IgD-negative memory B cell (primary cell): Measurements from ENCODE around the gene TNRC6A. TPM values are rescaled to one million over a fixed set of nuclear protein-coding genes. Genes with fewer than 3 reads are reported as not detected.
A peak's percentile ranks its signal among the peaks of the same experiment; 100 is the strongest.

Experiments used
- H3K27ac Mint-ChIP-seq, 3 donors: one replicate each; pipeline ENCODE4 v1.8.0; 2020 to 2022; ENCODE audit warnings: mild to moderate bottlenecking in 3 of 3, mixed read lengths in 3 of 3, moderate library complexity in 1 of 3
- H3K27me3 Mint-ChIP-seq: one replicate; pipeline ENCODE4 v1.8.0; 2021; ENCODE audit warnings: mixed read lengths
- H3K36me3 Mint-ChIP-seq: one replicate; pipeline ENCODE4 v1.8.0; 2020; ENCODE audit warnings: mild to moderate bottlenecking, mixed read lengths
- H3K4me1 Mint-ChIP-seq, 3 donors: one replicate each; pipeline ENCODE4 v1.8.0; 2020 to 2022; ENCODE audit warnings: mixed read lengths in 3 of 3, mild to moderate bottlenecking in 1 of 3
- H3K4me3 Mint-ChIP-seq, 4 donors: one replicate each; pipeline ENCODE4 v1.8.0; 2020 to 2022; ENCODE audit warnings: mild to moderate bottlenecking in 4 of 4, mixed read lengths in 4 of 4, moderate library complexity in 3 of 4
- H3K9me3 Mint-ChIP-seq, 3 donors: one replicate each; pipeline ENCODE4 v1.8.0; 2020 to 2021; ENCODE audit warnings: mixed read lengths in 3 of 3, mild to moderate bottlenecking in 1 of 3
- polyA plus RNA-seq: library from polyadenylated mRNA; unstranded; fragments of 300-500 nt; fragmentation: Illumina TruSeq; gene quantifications from one replicate; pipeline ENCODE4 v1.2.3, GENCODE V29; 2021

The TNRC6A gene
- polyA plus RNA-seq, 1 donor from 2014 or later: 26.3 TPM

DNA sequence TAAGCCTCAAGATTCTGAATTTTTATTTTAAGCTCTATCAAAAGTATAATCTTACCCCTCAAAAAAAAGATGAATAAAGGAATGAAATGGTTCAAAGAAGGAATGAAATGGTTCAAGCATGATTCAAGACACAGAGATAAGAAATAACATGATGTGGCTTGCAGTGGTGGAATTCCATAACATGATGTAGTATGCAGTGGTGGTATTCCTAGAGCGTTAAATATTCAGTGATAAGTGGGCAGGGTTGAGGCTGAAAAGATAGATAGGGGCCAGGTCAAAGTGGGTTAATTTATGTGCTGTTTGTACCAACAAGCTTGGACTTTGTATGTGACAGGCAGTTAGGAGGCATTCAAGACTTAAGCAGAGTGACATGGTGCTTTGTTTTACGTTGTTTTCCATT, 29.6 kb downstream of the TNRC6A start:
- H3K4me1 Mint-ChIP-seq: peaks cover 12 to 21% (median 18%) of the 10 kb centered on the region in 3 donors
- no peaks in the 10 kb centered on the region for H3K9me3 Mint-ChIP-seq
- H3K27ac Mint-ChIP-seq: no peak overlapping the region
- H3K4me3 Mint-ChIP-seq: no peak overlapping the region
- H3K36me3 Mint-ChIP-seq: no peaks in the 10 kb centered on the region
- H3K27me3 Mint-ChIP-seq: no peaks in the 10 kb centered on the region

DNA sequence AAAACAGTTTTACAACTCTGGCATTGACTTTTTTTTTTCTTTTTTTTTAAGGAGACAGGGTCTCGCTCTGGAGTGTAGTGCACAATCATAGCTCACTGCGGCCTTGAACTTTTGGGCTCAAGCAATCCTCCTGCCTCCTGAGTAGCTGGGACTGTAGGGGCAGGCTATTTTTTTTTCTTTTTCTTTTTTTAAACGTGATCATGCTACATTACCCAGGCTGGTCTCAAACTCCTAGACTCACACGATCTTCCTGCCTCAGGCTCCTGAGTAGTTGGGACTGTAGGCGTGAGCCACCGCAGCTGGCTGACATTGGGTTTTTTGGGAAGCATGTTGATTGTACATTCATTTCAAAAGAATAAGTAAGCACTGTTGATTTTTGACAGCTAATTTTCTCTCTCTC, 32.1 kb downstream of the TNRC6A start:
- Mint-ChIP-seq H3K4me3 (no peak overlapping the region), H3K9me3 (no peaks in the 10 kb centered on the region), H3K36me3 (no peaks in the 10 kb centered on the region), H3K27ac (no peak overlapping the region), H3K4me1 (peaks cover 3 to 7% (median 3%) of the 10 kb centered on the region in 3 donors), H3K27me3 (no peaks in the 10 kb centered on the region)

DNA sequence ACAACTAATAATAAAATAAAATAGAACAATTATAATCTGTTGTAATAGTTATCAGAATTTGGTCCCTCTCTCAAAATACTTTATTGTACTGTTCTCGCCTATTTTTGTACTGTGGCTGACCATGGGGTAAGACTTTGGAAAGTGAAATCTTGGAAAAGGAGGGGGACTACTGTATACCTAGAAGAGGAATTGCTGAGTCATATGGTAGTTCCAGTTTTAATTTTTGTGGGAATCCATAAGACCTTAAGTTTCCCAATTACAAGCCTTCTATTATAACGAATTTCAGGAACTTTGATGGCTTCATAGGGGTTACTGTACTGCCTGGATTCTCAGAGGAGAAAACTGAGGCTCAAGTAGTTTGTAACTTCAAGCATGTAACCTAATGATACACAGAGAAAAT, 35.5 kb downstream of the TNRC6A start:
- Mint-ChIP-seq H3K36me3 (peaks cover 4% of the 10 kb centered on the region), H3K27ac (no peak overlapping the region), H3K4me3 (no peak overlapping the region), H3K9me3 (no peaks in the 10 kb centered on the region), H3K27me3 (no peaks in the 10 kb centered on the region), H3K4me1 (peaks cover 5 to 12% (median 7%) of the 10 kb centered on the region in 3 donors)

DNA sequence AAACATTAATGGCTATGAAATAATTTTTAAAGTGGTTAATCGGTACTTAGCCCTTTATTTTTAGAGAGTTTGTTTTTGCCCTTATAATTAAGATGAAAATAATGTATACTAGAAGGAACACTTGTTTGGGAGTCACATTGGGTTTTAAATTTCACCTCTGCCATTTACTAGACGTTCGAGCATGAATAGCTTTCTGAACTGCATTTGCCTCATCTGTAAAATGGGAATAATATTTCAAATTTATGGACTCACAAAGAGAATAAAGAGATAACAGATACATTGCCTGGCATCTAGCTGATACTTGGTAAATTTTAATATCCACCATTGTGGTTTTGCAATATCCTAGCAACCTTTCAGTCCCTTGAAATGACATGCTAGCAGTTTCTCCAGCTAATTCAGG, 36.6 kb downstream of the TNRC6A start:
- no peaks in the 10 kb centered on the region for H3K9me3 Mint-ChIP-seq

DNA sequence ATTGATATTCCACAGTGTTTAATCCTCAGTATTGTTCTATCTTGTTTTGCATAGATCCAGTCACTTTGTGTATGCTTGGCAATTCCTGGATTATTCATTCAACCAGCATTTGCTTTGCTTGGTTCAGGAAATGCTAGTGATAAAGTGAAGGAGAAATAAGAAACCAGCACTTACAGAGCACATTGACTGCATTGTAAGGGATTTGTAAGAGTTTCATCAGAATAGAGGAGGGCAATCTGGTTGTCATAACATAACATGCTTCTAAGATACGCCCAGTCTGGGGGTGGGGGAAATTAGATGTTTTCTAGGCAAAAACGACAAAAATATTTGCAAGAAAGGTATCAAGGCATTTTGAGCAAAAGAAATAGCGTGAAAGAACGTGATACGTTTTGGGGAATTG, 40.4 kb downstream of the TNRC6A start:
- no peaks in the 10 kb centered on the region for H3K27me3 Mint-ChIP-seq
- H3K4me3 Mint-ChIP-seq: peak overlapping the region in 1 of 4 donors; percentile 63
- peaks cover 8% of the 10 kb centered on the region for H3K36me3 Mint-ChIP-seq
- H3K27ac Mint-ChIP-seq: peak overlapping the region; percentile 5 to 49 (median 11)
- peaks cover 16 to 32% (median 19%) of the 10 kb centered on the region in 3 donors for H3K4me1 Mint-ChIP-seq
- no peaks in the 10 kb centered on the region for H3K9me3 Mint-ChIP-seq

More for the DNA sequence above, 36.6 kb downstream of the TNRC6A start:
- Mint-ChIP-seq H3K36me3 (peaks cover 4% of the 10 kb centered on the region), H3K4me3 (no peak overlapping the region), H3K27ac (no peak overlapping the region), H3K27me3 (no peaks in the 10 kb centered on the region), H3K4me1 (peaks cover 10 to 18% (median 12%) of the 10 kb centered on the region in 3 donors)

DNA sequence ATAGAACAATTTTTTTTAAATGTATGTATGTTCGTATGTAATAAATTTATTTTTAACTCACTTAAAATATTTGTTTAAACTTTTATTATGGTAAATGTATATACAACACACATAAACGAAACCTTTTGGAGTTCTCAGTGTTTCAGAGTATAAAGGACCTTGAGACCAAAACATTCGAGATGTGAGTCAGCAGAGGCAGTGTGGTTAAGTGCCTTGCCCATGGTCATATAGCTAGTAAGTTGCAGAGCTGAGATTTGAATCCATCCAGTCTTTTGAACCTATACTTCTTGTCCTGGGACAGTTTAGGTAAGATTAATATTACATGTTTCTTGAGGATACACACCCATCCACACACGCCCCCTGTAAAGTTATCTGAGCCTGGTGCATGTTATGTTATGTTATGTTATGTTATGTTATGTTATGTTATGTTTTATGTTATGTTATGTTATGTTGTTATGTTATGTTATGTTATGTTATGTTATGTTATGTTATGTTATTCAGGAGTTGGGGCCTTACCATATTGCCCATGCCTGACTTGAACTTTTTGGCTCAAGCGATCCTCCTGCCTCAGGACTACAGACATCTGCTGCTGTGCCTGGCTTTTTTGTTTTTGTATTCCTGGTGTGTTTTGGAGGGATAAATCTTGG, 41.8 kb downstream of the TNRC6A start:
- Mint-ChIP-seq H3K4me1 (peaks cover 16 to 35% (median 24%) of the 10 kb centered on the region in 3 donors), H3K27me3 (no peaks in the 10 kb centered on the region), H3K4me3 (no peak overlapping the region), H3K36me3 (peaks cover 8% of the 10 kb centered on the region), H3K9me3 (no peaks in the 10 kb centered on the region), H3K27ac (no peak overlapping the region)

DNA sequence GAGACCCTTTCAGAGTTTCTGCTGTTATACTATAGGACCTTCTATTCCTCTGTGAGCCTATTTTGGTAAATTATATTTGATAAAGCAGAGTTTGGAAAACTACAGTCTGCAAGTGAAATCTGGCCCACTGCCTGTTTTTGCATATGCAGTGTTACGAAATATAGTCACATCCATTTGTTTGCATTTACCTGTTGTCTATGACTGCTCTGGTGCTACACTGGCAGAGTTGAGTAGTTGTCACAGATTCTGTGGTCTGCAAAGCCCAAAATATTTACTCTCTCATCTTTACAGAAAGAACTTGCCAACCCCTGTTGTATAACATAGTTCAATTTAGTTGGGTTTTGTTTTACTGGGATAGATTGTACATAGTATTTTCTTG, 42.3 kb downstream of the TNRC6A start:
- no peaks in the 10 kb centered on the region for H3K9me3 Mint-ChIP-seq
- H3K27me3 Mint-ChIP-seq: no peaks in the 10 kb centered on the region
- no peak overlapping the region for H3K4me3 Mint-ChIP-seq
- peaks cover 16 to 35% (median 24%) of the 10 kb centered on the region in 3 donors for H3K4me1 Mint-ChIP-seq
- H3K27ac Mint-ChIP-seq: no peak overlapping the region
- peaks cover 8% of the 10 kb centered on the region for H3K36me3 Mint-ChIP-seq

DNA sequence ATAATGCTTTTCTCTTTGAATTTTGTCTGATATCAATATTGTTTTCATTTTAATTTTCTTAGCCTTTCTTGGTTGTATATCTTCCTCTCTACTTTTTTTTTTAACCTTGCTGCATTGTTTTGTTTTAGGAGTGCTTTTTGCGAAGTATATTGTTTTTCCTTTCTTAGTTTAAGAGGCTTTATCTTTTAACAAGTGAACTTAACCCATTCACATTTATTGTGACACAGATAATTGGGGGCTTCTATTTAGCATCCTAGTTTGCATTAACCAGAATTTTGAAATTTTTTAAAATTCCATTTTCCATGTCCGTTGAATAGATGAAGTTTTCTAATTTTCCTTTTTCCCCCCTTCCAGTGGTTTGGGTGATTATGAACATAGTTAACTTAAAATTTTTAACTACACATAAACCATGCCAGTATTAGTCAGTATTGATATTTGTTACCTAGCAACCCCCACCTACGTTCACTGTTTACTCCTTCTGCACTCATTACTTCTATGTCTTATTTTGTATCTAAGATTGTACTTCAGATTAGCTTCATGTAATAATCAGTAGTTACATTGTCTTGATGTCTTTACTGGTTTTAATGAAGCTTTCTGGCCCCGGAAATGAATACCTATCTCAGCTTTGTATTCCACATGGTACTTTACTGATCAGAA, 44.4 kb downstream of the TNRC6A start:
- Mint-ChIP-seq H3K27ac (peak overlapping the region in 1 of 3 donors; percentile 63), H3K36me3 (peaks cover 8% of the 10 kb centered on the region), H3K4me1 (peaks cover 17 to 30% (median 24%) of the 10 kb centered on the region in 3 donors), H3K4me3 (no peak overlapping the region), H3K9me3 (no peaks in the 10 kb centered on the region), H3K27me3 (no peaks in the 10 kb centered on the region)

DNA sequence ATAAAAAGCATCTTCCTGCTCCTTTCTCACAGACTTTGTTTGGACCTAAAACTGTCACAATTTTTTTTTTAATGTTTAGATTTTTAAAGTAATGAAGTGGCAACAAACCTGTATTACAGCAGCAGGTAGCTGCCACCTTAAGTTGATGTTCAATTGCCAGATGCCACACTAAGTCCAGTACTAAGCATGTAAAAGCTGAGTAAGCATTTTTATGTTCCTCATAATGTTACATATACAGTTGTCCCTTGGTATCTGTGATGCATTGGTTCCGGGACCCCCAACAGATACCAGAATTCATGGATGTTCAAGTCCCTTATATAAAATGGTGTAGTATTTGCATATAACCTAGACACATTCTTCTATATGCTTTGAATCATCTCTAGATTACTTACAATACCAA, 45.1 kb downstream of the TNRC6A start:
- Mint-ChIP-seq H3K27me3 (no peaks in the 10 kb centered on the region), H3K36me3 (peaks cover 6% of the 10 kb centered on the region), H3K9me3 (no peaks in the 10 kb centered on the region), H3K4me3 (no peak overlapping the region), H3K4me1 (peaks cover 18 to 27% (median 23%) of the 10 kb centered on the region in 3 donors), H3K27ac (peak overlapping the region in 2 of 3 donors; percentile 23 to 72)

DNA sequence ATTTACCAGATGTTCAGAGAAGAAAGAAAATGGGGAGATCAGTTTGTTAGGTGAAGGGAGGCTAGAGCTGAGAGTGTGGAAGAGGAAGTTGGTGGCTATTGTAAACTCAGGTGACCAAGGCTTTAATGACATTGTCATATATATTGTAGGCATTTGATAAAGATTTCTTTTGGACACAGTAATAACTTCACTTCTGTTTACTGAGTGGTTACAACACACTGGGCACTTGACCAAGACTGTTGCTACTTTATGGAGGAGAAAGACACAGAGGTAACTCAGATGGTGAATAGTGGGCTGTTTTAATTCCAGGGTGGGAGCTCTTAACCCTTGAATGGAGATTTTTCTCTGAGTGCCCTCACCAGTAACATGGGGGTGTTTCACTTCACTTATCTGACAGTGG, 46.0 kb downstream of the TNRC6A start:
- Mint-ChIP-seq H3K27ac (peak overlapping the region in 2 of 3 donors; percentile 64 to 69), H3K36me3 (peaks cover 12% of the 10 kb centered on the region), H3K9me3 (no peaks in the 10 kb centered on the region), H3K4me3 (no peak overlapping the region), H3K4me1 (peaks cover 12 to 20% (median 16%) of the 10 kb centered on the region in 3 donors), H3K27me3 (no peaks in the 10 kb centered on the region)

DNA sequence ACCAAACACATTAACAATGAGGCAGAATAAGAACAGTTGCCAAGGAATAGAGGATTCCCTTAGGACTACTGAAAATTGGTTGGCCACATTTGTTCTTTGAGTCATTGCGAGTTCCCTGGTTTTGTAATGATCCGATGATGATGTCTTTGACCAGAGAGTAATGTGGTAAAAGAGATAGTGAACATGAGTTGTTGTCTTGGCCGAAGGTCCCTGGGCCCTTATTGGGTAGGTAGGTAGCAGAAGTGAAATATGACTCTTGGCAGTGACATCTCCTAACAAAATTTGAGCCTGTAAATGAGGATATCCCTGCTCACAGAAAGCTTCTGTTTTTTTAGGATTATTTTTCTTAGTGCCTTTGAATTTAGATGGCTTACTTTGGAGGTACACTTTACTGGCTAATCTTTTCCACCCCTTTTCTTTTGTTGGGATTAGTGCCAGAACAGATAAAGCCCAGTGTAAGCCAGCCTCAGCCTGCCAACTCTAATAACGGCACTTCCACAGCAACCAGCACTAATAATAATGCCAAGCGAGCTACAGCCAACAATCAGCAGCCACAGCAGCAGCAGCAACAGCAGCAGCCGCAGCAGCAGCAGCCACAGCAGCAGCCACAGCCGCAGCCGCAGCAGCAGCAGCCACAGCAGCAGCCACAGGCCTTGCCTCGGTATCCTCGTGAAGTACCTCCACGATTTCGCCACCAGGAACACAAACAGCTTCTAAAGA, 47.2 kb downstream of the TNRC6A start:
- Mint-ChIP-seq H3K4me1 (peaks cover 10 to 14% (median 11%) of the 10 kb centered on the region in 3 donors), H3K27me3 (no peaks in the 10 kb centered on the region), H3K9me3 (no peaks in the 10 kb centered on the region), H3K4me3 (peak overlapping the region in 1 of 4 donors; percentile 1), H3K36me3 (peaks cover 15% of the 10 kb centered on the region), H3K27ac (no peak overlapping the region)

DNA sequence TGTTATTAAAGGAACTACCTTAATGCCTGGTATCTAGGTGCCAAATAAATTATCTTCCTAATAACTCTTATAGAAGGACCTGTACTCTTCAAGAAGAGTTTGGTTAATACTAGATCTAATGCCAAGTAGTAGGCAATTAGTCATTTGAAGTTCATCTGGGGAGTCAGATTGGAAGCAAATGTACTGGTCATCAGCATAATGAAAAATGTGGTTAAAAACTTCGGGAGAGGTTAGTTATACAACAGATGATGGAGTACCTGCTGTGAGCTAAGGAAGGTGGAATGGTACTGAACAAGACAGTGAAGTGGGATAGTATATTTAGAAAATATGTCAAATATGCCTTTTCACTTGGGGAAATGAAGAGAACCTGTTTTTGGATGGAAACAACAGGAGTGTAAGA, 49.2 kb downstream of the TNRC6A start:
- Mint-ChIP-seq H3K9me3 (no peaks in the 10 kb centered on the region), H3K36me3 (peaks cover 13% of the 10 kb centered on the region), H3K4me3 (no peak overlapping the region), H3K27me3 (no peaks in the 10 kb centered on the region), H3K27ac (peak overlapping the region in 1 of 3 donors; percentile 32), H3K4me1 (peaks cover 10 to 11% (median 11%) of the 10 kb centered on the region in 3 donors)

DNA sequence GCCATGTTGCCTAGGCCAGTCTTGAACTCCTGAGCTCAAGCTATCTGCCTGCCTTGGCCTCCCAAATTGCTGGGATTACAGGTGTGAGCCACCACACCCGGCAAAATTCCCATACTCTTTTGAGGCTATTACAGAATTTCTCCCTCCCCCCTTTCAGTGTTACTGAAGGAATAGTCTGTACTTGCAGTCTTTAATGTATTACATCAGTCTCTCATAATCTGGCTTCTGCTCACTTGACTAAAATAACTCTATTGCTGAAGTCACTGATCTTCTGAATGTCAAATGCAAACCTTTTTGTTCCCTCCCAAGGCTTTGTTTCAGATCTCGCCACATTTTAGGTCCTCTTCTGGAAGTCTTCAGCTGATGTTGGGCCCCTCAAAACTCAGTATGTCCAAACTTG, 51.8 kb downstream of the TNRC6A start:
- no peaks in the 10 kb centered on the region for H3K27me3 Mint-ChIP-seq
- peaks cover 0 to 6% (median 1%) of the 10 kb centered on the region in 3 donors for H3K4me1 Mint-ChIP-seq
- no peak overlapping the region for H3K4me3 Mint-ChIP-seq
- H3K9me3 Mint-ChIP-seq: no peaks in the 10 kb centered on the region
- H3K36me3 Mint-ChIP-seq: peaks cover 11% of the 10 kb centered on the region
- no peak overlapping the region for H3K27ac Mint-ChIP-seq

DNA sequence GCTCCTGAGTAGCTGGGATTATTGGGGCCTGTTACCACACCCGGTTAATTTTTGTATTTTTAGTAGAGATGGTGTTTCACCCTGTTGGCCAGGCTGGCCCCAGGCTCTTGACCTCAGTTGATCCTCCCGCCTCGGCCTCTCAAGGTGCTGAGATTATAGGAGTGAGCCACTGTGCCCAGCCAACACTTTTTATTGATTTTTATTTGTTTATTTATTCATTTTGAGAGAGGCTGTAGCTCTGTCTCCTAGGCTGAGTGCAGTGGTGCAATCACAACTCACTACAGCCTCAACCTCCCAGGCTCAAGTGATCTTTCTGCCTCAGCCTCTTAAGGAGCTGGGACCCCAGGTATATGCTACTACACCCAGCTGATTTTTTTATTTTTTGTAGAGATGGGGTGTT, 54.7 kb downstream of the TNRC6A start:
- peaks cover 0 to 3% (median 0%) of the 10 kb centered on the region in 3 donors for H3K4me1 Mint-ChIP-seq
- no peaks in the 10 kb centered on the region for H3K9me3 Mint-ChIP-seq
- H3K36me3 Mint-ChIP-seq: peaks cover 11% of the 10 kb centered on the region
- H3K4me3 Mint-ChIP-seq: no peak overlapping the region
- no peaks in the 10 kb centered on the region for H3K27me3 Mint-ChIP-seq
- H3K27ac Mint-ChIP-seq: no peak overlapping the region

DNA sequence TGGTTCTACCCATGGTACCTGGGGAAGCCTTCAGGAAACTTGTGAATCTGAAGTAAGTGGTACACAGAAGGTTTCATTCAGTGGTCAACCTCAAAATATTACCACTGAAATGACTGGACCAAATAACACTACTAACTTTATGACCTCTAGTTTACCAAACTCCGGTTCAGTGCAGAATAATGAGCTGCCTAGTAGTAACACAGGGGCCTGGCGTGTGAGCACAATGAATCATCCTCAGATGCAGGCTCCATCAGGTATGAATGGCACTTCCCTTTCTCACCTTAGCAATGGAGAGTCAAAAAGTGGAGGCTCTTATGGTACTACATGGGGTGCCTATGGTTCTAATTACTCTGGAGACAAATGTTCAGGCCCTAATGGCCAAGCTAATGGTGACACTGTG, 60.4 kb downstream of the TNRC6A start:
- no peaks in the 10 kb centered on the region for H3K4me1 Mint-ChIP-seq
- no peak overlapping the region for H3K4me3 Mint-ChIP-seq
- no peaks in the 10 kb centered on the region for H3K27me3 Mint-ChIP-seq
- H3K9me3 Mint-ChIP-seq: no peaks in the 10 kb centered on the region
- H3K36me3 Mint-ChIP-seq: peaks cover 6% of the 10 kb centered on the region
- no peak overlapping the region for H3K27ac Mint-ChIP-seq
